HG03039 (cell line): Measurements from ENCODE around the gene NTM.
"Not testable (repeated sequence)": the region's sequence is repeated elsewhere in the genome, so short reads cannot be mapped to it uniquely, and the experiment has no call there.

Source experiments
- ATAC-seq: cut with Tn5 transposase; IDR thresholded peaks from one replicate; pipeline ENCODE4 v1.9.1; 2021; ENCODE audit warnings: mild to moderate bottlenecking, moderate library complexity; ENCODE audit not compliant: unreplicated experiment

NTM gene

GRCh38 chr11:131370090-131370751, at the start of gene NTM:
Gene NTM, plus strand, starts transcription at chr11:131370615.
- no peak for ATAC-seq

GRCh38 chr11:131324921-131325570, 45.4 kb upstream of the NTM start:
- no peak for ATAC-seq

- ATAC-seq = no peak
These were observed 43.6 kb upstream of the NTM start for GRCh38 chr11:131326829-131327228.

- ATAC-seq = no peak
These were observed 43.0 kb upstream of the NTM start for GRCh38 chr11:131327421-131327820.

GRCh38 chr11:131328843-131329242, 41.6 kb upstream of the NTM start:
- ATAC-seq = no peak

GRCh38 chr11:131331010-131331409, 39.4 kb upstream of the NTM start:
- no peak for ATAC-seq

GRCh38 chr11:131331546-131331945, 38.9 kb upstream of the NTM start:
- no peak for ATAC-seq

- no peak for ATAC-seq
These were observed 35.8 kb upstream of the NTM start for GRCh38 chr11:131334601-131335000.

- ATAC-seq = not testable (repeated sequence)
These were observed 28.5 kb upstream of the NTM start for GRCh38 chr11:131341900-131342299.

GRCh38 chr11:131342442-131342841, 28.0 kb upstream of the NTM start:
- not testable (repeated sequence) for ATAC-seq

GRCh38 chr11:131345406-131345805, 25.0 kb upstream of the NTM start:
- no peak for ATAC-seq

GRCh38 chr11:131349368-131350086, 20.9 kb upstream of the NTM start:
- ATAC-seq = no peak

GRCh38 chr11:131350872-131351271, 19.5 kb upstream of the NTM start:
- ATAC-seq = no peak

GRCh38 chr11:131351848-131352247, 18.6 kb upstream of the NTM start:
- ATAC-seq = no peak

- ATAC-seq = no peak
These were observed 16.6 kb upstream of the NTM start for GRCh38 chr11:131353766-131354165.

- ATAC-seq = no peak
These were observed 16.1 kb upstream of the NTM start for GRCh38 chr11:131354251-131354701.

- ATAC-seq = no peak
These were observed 14.2 kb upstream of the NTM start for GRCh38 chr11:131356206-131356605.

GRCh38 chr11:131365329-131365930, 5.0 kb upstream of the NTM start:
- no peak for ATAC-seq

- ATAC-seq = no peak
These were observed 731 bp downstream of the NTM start for GRCh38 chr11:131370901-131371790.

GRCh38 chr11:131371791-131372104, 1.3 kb downstream of the NTM start:
- no peak for ATAC-seq
